Stomach (tissue), 9 donors: ENCODE results near the gene OXA1L. TPM values are rescaled to one million over a fixed set of nuclear protein-coding genes. Genes with fewer than 3 reads are reported as not detected.
"Not testable (repeated sequence)": the region's sequence is repeated elsewhere in the genome, so short reads cannot be mapped to it uniquely, and the experiment has no call there.

Source experiments
- DNase-seq, 2 donors: peaks; one replicate each; pipeline versions ENCODE4 v3.0.0 to v3.0.0-alpha.2; 2013 to 2019
- H3K27ac ChIP-seq, 5 donors: fragments of 200-600 bp in 4 of 5; sonication (generic) in 4 of 5; one replicate each; pipeline ENCODE4 v1.5.1; 2013 to 2019; ENCODE audit warnings: mild to moderate bottlenecking in 1 of 5, moderate library complexity in 1 of 5
- H3K27me3 ChIP-seq, 3 donors: fragments of 200-600 bp; sonication (generic); one replicate each; pipeline ENCODE4 v1.5.1; 2017 to 2019; ENCODE audit warnings: mixed run types in 1 of 3
- H3K36me3 ChIP-seq, 4 donors: fragments of 200-600 bp; sonication (generic); 1 replicate in 3 of 4; 2 replicates in 1 of 4; pipeline ENCODE4 v1.5.1; 2016 to 2019
- H3K4me1 ChIP-seq, 4 donors: fragments of 200-600 bp; sonication (generic); one replicate each; pipeline ENCODE4 v1.5.1; 2016 to 2019
- H3K4me3 ChIP-seq, 4 donors: fragments of 200-600 bp; sonication (generic) in 3 of 4; one replicate each; pipeline ENCODE4 v1.5.1; 2016 to 2019; ENCODE audit warnings: mild to moderate bottlenecking in 1 of 4
- H3K9me3 ChIP-seq, 4 donors: fragments of 200-600 bp; sonication (generic); one replicate each; pipeline ENCODE4 v1.5.1; 2016 to 2019
- EP300 ChIP-seq: sonication (generic); formaldehyde crosslinking; IDR thresholded peaks from one replicate; pipeline ENCODE4 v1.6.1; 2017; ENCODE audit warnings: antibody characterized with exemption
- POLR2A ChIP-seq, 4 donors: fragments of 450-650 bp; IDR thresholded peaks; one replicate each; pipeline ENCODE4 v1.6.1; 2016; ENCODE audit warnings: antibody characterized with exemption in 4 of 4, control low read depth in 2 of 4, mild to moderate bottlenecking in 1 of 4, moderate library complexity in 1 of 4
- POLR2AphosphoS5 ChIP-seq, 3 donors: sonication (generic); formaldehyde crosslinking; IDR thresholded peaks; one replicate each; pipeline ENCODE4 v1.6.1; 2016; ENCODE audit warnings: antibody characterized with exemption in 3 of 3
- WGBS, 5 donors: extraction: QIAGEN DNeasy Blood & Tissue Kit in 3 of 5; methylation state at CpG; one replicate each; pipeline versions ENCODE4 v1.1.5 to v1.1.7; 2013 to 2018; 5-methylcytosine and 5-hydroxymethylcytosine counted together
- intact Hi-C: fragments of 100-400 bp; cut with DNase I; formaldehyde crosslinking; loops from one replicate; pipeline ENCODE4 v1.15.1; 2023; ENCODE audit warnings: low total_unique reads
- polyA plus RNA-seq, 3 donors: library from polyadenylated mRNA; stranded (reverse); fragments of 200-250 nt; gene quantifications; one replicate each; pipeline ENCODE4 v1.2.3, GENCODE V29; 2013
- total RNA-seq, 5 donors: library from RNA; depleted of rRNA; stranded (reverse); fragments of >200 nt; gene quantifications; one replicate each; pipeline versions ENCODE4 v1.1.0 to v1.2.3, GENCODE V29; 2014 to 2016
- TF ChIP-seq, protein P1 (sequence below), 7 experiments: fragments of 450-650 bp in 4 of 7; fragments of 200-600 bp in 3 of 7; sonication (generic) in 3 of 7; IDR thresholded peaks; one replicate each; pipeline ENCODE4 v1.5.1; 2016 to 2019; ENCODE audit warnings: antibody characterized with exemption in 7 of 7, control low read depth in 2 of 7, mild to moderate bottlenecking in 1 of 7
- donor health status: healthy with polysubstance abuse.
- donor health status: Bipolar disorder and iron deficiency.
- donor health status: healthy.

The OXA1L gene
- total and polyA plus RNA-seq, 8 donors, result 46.7 to 119 (median 76.0) TPM

DNA sequence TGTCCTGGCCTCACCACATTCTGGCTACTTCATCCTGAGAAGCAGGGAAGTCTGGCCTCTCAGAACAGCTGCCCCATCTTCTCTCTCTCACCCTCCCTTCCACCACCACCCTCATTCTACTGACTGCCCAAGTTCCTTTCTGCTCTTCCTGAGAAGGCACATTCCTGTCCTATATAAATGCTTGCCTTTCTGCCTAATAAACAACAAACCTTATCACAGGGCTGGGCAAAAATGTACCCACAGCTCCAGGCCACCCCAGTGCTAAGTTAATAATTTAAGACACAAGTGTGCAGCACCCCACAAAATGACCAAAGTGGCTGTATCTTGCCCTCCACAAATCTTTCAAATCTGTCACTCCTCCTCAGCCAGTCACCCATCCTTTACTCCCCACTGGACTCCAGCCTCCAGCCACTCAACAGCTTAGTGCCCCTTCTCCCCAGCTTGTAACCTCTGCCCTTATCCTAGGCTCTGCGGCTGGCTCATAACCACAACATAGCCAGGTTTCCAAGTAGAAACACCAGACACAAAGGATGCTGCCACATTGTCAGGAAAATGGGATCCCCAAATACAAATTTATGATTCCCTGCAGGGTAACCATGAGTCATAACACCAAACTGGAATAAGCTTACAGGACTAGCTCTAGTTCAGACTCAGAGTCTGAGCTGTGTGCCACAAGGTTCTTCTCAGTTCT is 15.0 kb downstream of the OXA1L start:
- H3K36me3 ChIP-seq, result no peaks in the 10 kb centered on the region
- H3K4me3 ChIP-seq, result no peak overlapping the region
- WGBS, 5 donors, result 0 to 33% (median 0%) methylated on average over 1 of the region's 1 CpG
- intact Hi-C loops, result no loop called here
- no peaks in the 10 kb centered on the region for H3K9me3 ChIP-seq
- DNase-seq, result no peak
- H3K4me1 ChIP-seq, result peaks cover 0 to 29% (median 3%) of the 10 kb centered on the region in 4 donors
- H3K27me3 ChIP-seq, result no peaks in the 10 kb centered on the region
- TF ChIP-seq POLR2A (IDR thresholded peaks at IDR 0.05), result no peak
- TF ChIP-seq, protein P1, sequence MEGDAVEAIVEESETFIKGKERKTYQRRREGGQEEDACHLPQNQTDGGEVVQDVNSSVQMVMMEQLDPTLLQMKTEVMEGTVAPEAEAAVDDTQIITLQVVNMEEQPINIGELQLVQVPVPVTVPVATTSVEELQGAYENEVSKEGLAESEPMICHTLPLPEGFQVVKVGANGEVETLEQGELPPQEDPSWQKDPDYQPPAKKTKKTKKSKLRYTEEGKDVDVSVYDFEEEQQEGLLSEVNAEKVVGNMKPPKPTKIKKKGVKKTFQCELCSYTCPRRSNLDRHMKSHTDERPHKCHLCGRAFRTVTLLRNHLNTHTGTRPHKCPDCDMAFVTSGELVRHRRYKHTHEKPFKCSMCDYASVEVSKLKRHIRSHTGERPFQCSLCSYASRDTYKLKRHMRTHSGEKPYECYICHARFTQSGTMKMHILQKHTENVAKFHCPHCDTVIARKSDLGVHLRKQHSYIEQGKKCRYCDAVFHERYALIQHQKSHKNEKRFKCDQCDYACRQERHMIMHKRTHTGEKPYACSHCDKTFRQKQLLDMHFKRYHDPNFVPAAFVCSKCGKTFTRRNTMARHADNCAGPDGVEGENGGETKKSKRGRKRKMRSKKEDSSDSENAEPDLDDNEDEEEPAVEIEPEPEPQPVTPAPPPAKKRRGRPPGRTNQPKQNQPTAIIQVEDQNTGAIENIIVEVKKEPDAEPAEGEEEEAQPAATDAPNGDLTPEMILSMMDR (IDR thresholded peaks at IDR 0.05), result no peak
- TF ChIP-seq POLR2AphosphoS5 (IDR thresholded peaks at IDR 0.05), result no peak
- no peak for TF ChIP-seq EP300
- peak overlapping the region in 2 of 5 donors; percentile 36 to 47 for H3K27ac ChIP-seq

DNA sequence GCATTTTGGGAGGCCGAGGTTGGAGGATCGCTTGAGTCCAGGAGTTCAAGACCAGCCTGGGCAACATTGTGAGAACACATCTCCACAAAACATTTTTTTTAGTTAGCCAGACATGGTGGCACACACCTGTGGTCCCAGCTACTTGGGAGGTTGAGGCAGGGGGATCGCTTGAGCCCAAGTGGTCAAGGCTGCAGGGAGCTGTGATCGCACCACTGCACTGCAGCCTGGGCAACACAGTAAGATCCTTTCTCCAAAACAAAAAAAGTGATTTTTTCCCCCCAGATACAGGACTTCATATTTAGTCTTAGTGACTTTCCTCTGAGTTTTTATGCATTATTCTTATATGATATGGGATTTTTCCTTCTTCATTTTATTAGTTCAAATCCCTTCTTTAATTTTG is 20.2 kb downstream of the OXA1L start:
- 93 to 99% (median 95%) methylated on average over 4 of the region's 4 CpGs for WGBS, 5 donors

DNA sequence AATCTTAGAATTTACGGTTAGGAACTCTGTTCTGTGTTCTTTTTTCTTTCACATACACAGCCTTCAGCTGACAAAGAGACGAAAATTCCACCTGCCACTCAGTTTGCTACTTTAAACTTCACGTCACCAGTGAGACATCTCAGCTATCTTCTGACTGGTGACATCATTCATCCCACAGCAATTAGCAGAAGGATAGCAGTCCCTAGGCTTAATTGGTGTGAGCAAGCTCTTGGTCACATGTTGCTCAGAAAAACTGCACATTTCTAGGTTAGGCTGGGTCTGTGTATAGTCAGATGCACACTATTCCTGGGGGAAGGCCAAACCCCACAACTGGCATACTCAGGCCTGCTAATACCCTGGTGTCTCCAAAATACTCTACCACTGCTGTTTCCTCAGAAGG is 24.8 kb downstream of the OXA1L start:
- WGBS, 5 donors, result 58 to 77% (median 65%) methylated on average over 3 of the region's 3 CpGs
- no peaks in the 10 kb centered on the region for H3K36me3 ChIP-seq
- intact Hi-C loops, result no loop called here
- peak overlapping the region in 1 of 5 donors; percentile 8 for H3K27ac ChIP-seq
- no peaks in the 10 kb centered on the region for H3K9me3 ChIP-seq
- no peak for DNase-seq
- no peaks in the 10 kb centered on the region for H3K27me3 ChIP-seq
- H3K4me3 ChIP-seq, result no peak overlapping the region
- TF ChIP-seq, protein P1 (IDR thresholded peaks at IDR 0.05), result no peak
- no peak for TF ChIP-seq EP300
- no peak for TF ChIP-seq POLR2A (IDR thresholded peaks at IDR 0.05)
- TF ChIP-seq POLR2AphosphoS5 (IDR thresholded peaks at IDR 0.05), result no peak
- no peaks in the 10 kb centered on the region for H3K4me1 ChIP-seq

More for the DNA sequence above, 20.2 kb downstream of the OXA1L start:
- Histone ChIP-seq H3K27me3 (no peaks in the 10 kb centered on the region), H3K9me3 (no peaks in the 10 kb centered on the region), H3K4me1 (peaks cover 0 to 6% (median 0%) of the 10 kb centered on the region in 4 donors), H3K36me3 (no peaks in the 10 kb centered on the region), H3K27ac (no peak overlapping the region), H3K4me3 (no peak overlapping the region)
- intact Hi-C loops, result no loop called here
- DNase-seq, result no peak
- TF ChIP-seq POLR2AphosphoS5 (IDR thresholded peaks at IDR 0.05) (no peak), POLR2A (IDR thresholded peaks at IDR 0.05) (no peak), EP300 (no peak)
- TF ChIP-seq, protein P1 (IDR thresholded peaks at IDR 0.05), result no peak

DNA sequence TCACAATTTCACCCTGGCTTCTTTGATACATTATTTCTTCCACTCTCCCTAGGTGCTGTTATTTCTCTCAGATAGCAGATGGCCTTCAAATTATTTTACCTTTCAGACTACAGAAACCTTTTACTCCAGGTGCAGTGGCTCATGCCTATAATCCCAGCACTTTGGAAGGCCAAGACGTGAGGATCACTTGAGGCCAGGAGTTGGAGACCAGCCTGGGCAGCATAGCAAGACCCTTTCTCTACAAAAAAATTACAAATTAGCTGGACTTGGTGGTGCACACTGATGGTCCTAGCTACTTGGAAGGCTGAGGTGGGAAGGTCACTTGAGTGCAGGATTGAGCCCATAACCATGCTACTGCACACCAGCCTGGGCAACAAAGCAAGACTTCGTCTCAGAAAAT is 25.7 kb downstream of the OXA1L start:
- TF ChIP-seq EP300 (no peak), POLR2AphosphoS5 (IDR thresholded peaks at IDR 0.05) (no peak), POLR2A (IDR thresholded peaks at IDR 0.05) (no peak)
- TF ChIP-seq, protein P1 (IDR thresholded peaks at IDR 0.05), result no peak
- WGBS, 5 donors, result 92 to 96% (median 95%) methylated on average over 2 of the region's 2 CpGs
- DNase-seq, result no peak
- Histone ChIP-seq H3K4me1 (peaks cover 0 to 1% (median 0%) of the 10 kb centered on the region in 4 donors), H3K36me3 (no peaks in the 10 kb centered on the region), H3K27ac (no peak overlapping the region), H3K27me3 (no peaks in the 10 kb centered on the region), H3K9me3 (no peaks in the 10 kb centered on the region), H3K4me3 (no peak overlapping the region)
- intact Hi-C loops, result no loop called here

DNA sequence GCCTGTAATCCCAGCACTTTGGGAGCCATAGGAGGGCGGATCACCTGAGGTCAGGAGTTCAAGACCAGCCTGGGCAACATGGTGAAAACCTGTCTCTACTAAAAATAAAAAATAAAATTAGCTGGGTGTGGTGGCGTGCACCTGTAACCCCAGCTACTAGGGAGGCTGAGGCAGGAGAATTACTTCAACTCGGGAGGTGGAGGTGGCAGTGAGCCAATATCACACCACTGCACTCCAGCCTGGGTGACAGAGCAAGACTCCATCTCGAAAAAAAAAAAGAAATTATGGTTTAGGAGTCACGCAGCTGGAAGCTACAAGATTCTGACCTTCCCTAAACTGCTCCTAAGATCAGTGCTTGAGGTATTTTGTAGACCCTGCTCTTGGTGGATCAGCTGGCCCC is 27.1 kb downstream of the OXA1L start:
- H3K27ac ChIP-seq, H3K9me3 ChIP-seq, H3K4me1 ChIP-seq, DNase-seq, H3K27me3 ChIP-seq, intact Hi-C loops, H3K4me3 ChIP-seq, H3K36me3 ChIP-seq: not testable (repeated sequence)
- WGBS, 5 donors, result 65 to 87% (median 84%) methylated on average over 5 of the region's 5 CpGs
